Gastroesophageal sphincter (tissue), 3 donors: ENCODE results near the gene PMF1.

Experiments used
- CTCF ChIP-seq, 4 experiments: fragments of 200-600 bp in 2 of 4; fragments of 450-650 bp in 2 of 4; sonication (generic) in 1 of 4; IDR thresholded peaks; one replicate each; pipeline ENCODE4 v1.5.1; 2017 to 2019; ENCODE audit warnings: antibody characterized with exemption in 4 of 4, mild to moderate bottlenecking in 2 of 4, moderate library complexity in 2 of 4
- POLR2A ChIP-seq, 2 donors: fragments of 450-650 bp; IDR thresholded peaks; one replicate each; pipeline ENCODE4 v1.6.1; 2017; ENCODE audit warnings: antibody characterized with exemption in 2 of 2, mild to moderate bottlenecking in 2 of 2, moderate library complexity in 1 of 2

- TF ChIP-seq CTCF (IDR thresholded peaks at IDR 0.05), result no peak
- TF ChIP-seq POLR2A (IDR thresholded peaks at IDR 0.05), result no peak
Observed at GRCh38 chr1:156212130-156212529, 677 bp upstream of the PMF1 start.
